HG03280 (cell line): Measurements from ENCODE around the gene DCST1.

Experiments used
- ATAC-seq: cut with Tn5 transposase; IDR thresholded peaks from one replicate; pipeline ENCODE4 v1.9.1; 2021; ENCODE audit warnings: mild to moderate bottlenecking, moderate library complexity; ENCODE audit not compliant: unreplicated experiment

The DCST1 gene

GRCh38 chr1:155030243-155030795, 3.3 kb upstream of the DCST1 start:
- no peak for ATAC-seq

GRCh38 chr1:155030899-155031298, 2.7 kb upstream of the DCST1 start:
- no peak for ATAC-seq

GRCh38 chr1:155032886-155033285, 738 bp upstream of the DCST1 start:
- no peak for ATAC-seq

GRCh38 chr1:155034318-155035208, 939 bp downstream of the DCST1 start:
- ATAC-seq, result no peak

- no peak for ATAC-seq
Observed at GRCh38 chr1:155035936-155036335, 2.3 kb downstream of the DCST1 start.

GRCh38 chr1:155037043-155037442, 3.4 kb downstream of the DCST1 start:
- ATAC-seq, result no peak

- ATAC-seq, result no peak
Observed at GRCh38 chr1:155037851-155038441, 4.3 kb downstream of the DCST1 start.

GRCh38 chr1:155038602-155039307, 5.1 kb downstream of the DCST1 start:
- ATAC-seq, result no peak

- ATAC-seq, result no peak
Observed at GRCh38 chr1:155039308-155039669, 5.7 kb downstream of the DCST1 start.

GRCh38 chr1:155040358-155041093, 6.9 kb downstream of the DCST1 start:
- no peak for ATAC-seq

- ATAC-seq, result no peak
Observed at GRCh38 chr1:155042789-155043188, 9.2 kb downstream of the DCST1 start.

GRCh38 chr1:155043301-155043702, 9.7 kb downstream of the DCST1 start:
- ATAC-seq, result no peak

GRCh38 chr1:155043793-155044192, 10.2 kb downstream of the DCST1 start:
- ATAC-seq, result no peak

GRCh38 chr1:155044365-155044764, 10.7 kb downstream of the DCST1 start:
- no peak for ATAC-seq

- ATAC-seq, result peak; percentile 52
Observed at GRCh38 chr1:155044812-155045657, 11.4 kb downstream of the DCST1 start.

- no peak for ATAC-seq
Observed at GRCh38 chr1:155048449-155049334, 15.1 kb downstream of the DCST1 start.

- ATAC-seq, result no peak
Observed at GRCh38 chr1:155049651-155050559, 16.3 kb downstream of the DCST1 start.
